K562 (cell line): ENCODE results near the gene ZNRD2. TPM values are rescaled to one million over a fixed set of nuclear protein-coding genes. Genes with fewer than 3 reads are reported as not detected.

Experiments
- ATAC-seq: fragments of 200-7000 bp; cut with Tn5 transposase; 3 replicates; pipeline ENCODE4 v1.9.1; 2020; ENCODE audit warnings: moderate library complexity
- BruUV-seq: library from RNA; stranded (reverse); fragments of 400-500 nt; replicated peaks from 2 replicates; lab custom pipeline; 2021; lab: Mats Ljungman, UMichigan
- CTCF ChIA-PET: fragments of 300-600 bp; formaldehyde crosslinking; extraction: SDS; loops from one replicate; lab custom pipeline; 2021; ENCODE audit warnings: low intra/inter-chr PET ratio; lab: Yijun Ruan, JAX
- POLR2A ChIA-PET: fragments of 300-600, 350-650 bp; sonication (Branson Sonifier 250); formaldehyde crosslinking; extraction: SDS; loops from one replicate; lab custom pipeline; 2021; ENCODE audit warnings: antibody characterized with exemption, inconsistent platforms; lab: Yijun Ruan, JAX
- DNase-seq, 4 experiments: peaks; one replicate each; pipeline versions ENCODE4 v3.0.0 to v3.0.0-alpha.2; 2011 to 2018; ENCODE audit warnings: low spot score in 3 of 4, mixed read lengths in 3 of 4; ENCODE audit errors: extremely low read depth in 1 of 4
- FAIRE-seq: peaks from 2 replicates; lab custom pipeline; 2011; peaks lifted over from hg19 to GRCh38; lab: Jason Lieb, UNC
- H2AFZ ChIP-seq: 2 replicates; pipeline ENCODE4 v1.6.0; 2011; ENCODE audit warnings: low read depth, low read length, control low read depth, inconsistent platforms
- H3K27ac ChIP-seq: fragments of 200-600 bp; 3 replicates; pipeline ENCODE4 v1.8.0; 2011; ENCODE audit warnings: low read depth, mild to moderate bottlenecking, control low read depth, inconsistent platforms, low read length, moderate library complexity, mixed read lengths; ENCODE audit errors: extremely low read depth
- H3K27me3 ChIP-seq, 2 experiments: fragments of 300-600 bp in 1 of 2; 2 replicates in 1 of 2; 3 replicates in 1 of 2; pipeline versions ENCODE4 v1.6.0 to v1.8.0; 2011; ENCODE audit warnings: inconsistent platforms in 2 of 2, low read length in 2 of 2, mild to moderate bottlenecking in 1 of 2, mixed read lengths in 1 of 2, moderate library complexity in 1 of 2; ENCODE audit not compliant: control insufficient read depth in 2 of 2, insufficient read depth in 2 of 2
- H3K36me3 ChIP-seq: fragments of 300-600 bp; 3 replicates; pipeline ENCODE4 v1.8.0; 2011; ENCODE audit warnings: mild to moderate bottlenecking, low read length, inconsistent platforms; ENCODE audit not compliant: control insufficient read depth, insufficient read depth
- H3K4me1 ChIP-seq, 2 experiments: fragments of 200-600 bp in 1 of 2; replicated peaks in 1 of 2; 2 replicates in 1 of 2; 3 replicates in 1 of 2; pipeline versions ENCODE4 v1.5.1 to v1.8.0; 2011; ENCODE audit warnings: inconsistent platforms in 2 of 2, low read length in 2 of 2, mild to moderate bottlenecking in 1 of 2, mixed read lengths in 1 of 2, moderate library complexity in 1 of 2; ENCODE audit not compliant: control insufficient read depth in 2 of 2, insufficient read depth in 2 of 2
- H3K4me2 ChIP-seq: 2 replicates; pipeline ENCODE4 v1.6.1; 2011; ENCODE audit warnings: low read length, control low read depth, inconsistent platforms, mixed read lengths; ENCODE audit not compliant: insufficient read depth
- H3K4me3 ChIP-seq: fragments of 200-600 bp; sonication (generic), shearing (Covaris generic); 2 replicates; pipeline ENCODE4 v1.5.1; 2016; ENCODE audit warnings: control low read depth, inconsistent platforms
- H3K79me2 ChIP-seq: fragments of 200-600 bp; 3 replicates; pipeline ENCODE4 v1.8.0; 2011; ENCODE audit warnings: low read length, inconsistent platforms; ENCODE audit not compliant: control insufficient read depth, insufficient read depth
- H3K9ac ChIP-seq, 2 experiments: 2 replicates each; pipeline versions ENCODE4 v1.6.0 to v1.6.1; 2011; ENCODE audit warnings: low read depth in 2 of 2, low read length in 2 of 2, control low read depth in 1 of 2, inconsistent platforms in 1 of 2, mild to moderate bottlenecking in 1 of 2, mixed read lengths in 1 of 2; ENCODE audit not compliant: insufficient read depth in 1 of 2
- H3K9me1 ChIP-seq: one replicate; pipeline ENCODE4 v1.6.0; 2011; ENCODE audit warnings: inconsistent platforms, mild to moderate bottlenecking, low read length, moderate library complexity; ENCODE audit not compliant: control insufficient read depth, insufficient read depth
- H3K9me3 ChIP-seq: replicated peaks from 2 replicates; pipeline ENCODE4 v1.5.1; 2011; ENCODE audit warnings: low read depth, low read length, inconsistent platforms; ENCODE audit not compliant: control insufficient read depth, insufficient read depth
- H4K20me1 ChIP-seq: replicated peaks from 2 replicates; pipeline ENCODE4 v1.6.1; 2011; ENCODE audit warnings: low read length, inconsistent platforms, mixed read lengths; ENCODE audit not compliant: control insufficient read depth, insufficient read depth
- ARID2 ChIP-seq: fragments of 450-650 bp; IDR thresholded peaks from 2 replicates; pipeline ENCODE4 v1.6.1; 2017; ENCODE audit warnings: antibody characterized with exemption, mild to moderate bottlenecking
- E2F3 ChIP-seq: fragments of 250-450 bp; sonication (Bioruptor Pico); IDR thresholded peaks from 2 replicates; pipeline ENCODE4 v1.4.0; 2020; ENCODE audit warnings: mild to moderate bottlenecking
- ELF4 ChIP-seq: fragments of 450-650 bp; formaldehyde crosslinking; IDR thresholded peaks from 2 replicates; pipeline ENCODE4 v1.4.0; 2022; ENCODE audit warnings: missing genetic modification characterization
- HDAC3 ChIP-seq: fragments of 450-650 bp; IDR thresholded peaks from 2 replicates; pipeline ENCODE4 v1.6.1; 2018; ENCODE audit warnings: borderline replicate concordance, mild to moderate bottlenecking, moderate library complexity; ENCODE audit not compliant: partially characterized antibody
- HLTF ChIP-seq: fragments of 450-650 bp; IDR thresholded peaks from 2 replicates; pipeline ENCODE4 v1.6.1; 2016
- HMG20A ChIP-seq: fragments of 450-650 bp; formaldehyde crosslinking; conservative IDR thresholded peaks from 2 replicates; pipeline ENCODE4 v1.4.0; 2020; ENCODE audit warnings: mild to moderate bottlenecking, mixed read lengths
- KAT2B ChIP-seq: IDR thresholded peaks from one replicate; pipeline ENCODE4 v1.6.1; 2012; ENCODE audit warnings: low read depth, mild to moderate bottlenecking, control low read depth, inconsistent platforms, low read length, moderate library complexity
- MAFF ChIP-seq: IDR thresholded peaks from 2 replicates; pipeline ENCODE4 v1.6.1; 2012; ENCODE audit warnings: low read length, improper control_type of control experiment
- MCM5 ChIP-seq: fragments of 450-650 bp; IDR thresholded peaks from 2 replicates; pipeline ENCODE4 v1.6.1; 2016; ENCODE audit warnings: low read depth
- PHB ChIP-seq: fragments of 250-450 bp; sonication (Bioruptor Pico); IDR thresholded peaks from 2 replicates; pipeline ENCODE4 v1.5.0; 2021
- POLR2G ChIP-seq: fragments of 200-400 bp; formaldehyde crosslinking; IDR thresholded peaks from 2 replicates; pipeline ENCODE4 v1.6.1; 2017; ENCODE audit warnings: low read depth, mild to moderate bottlenecking, antibody characterized with exemption, low read length, moderate library complexity
- POLR3G ChIP-seq: IDR thresholded peaks from 2 replicates; pipeline ENCODE4 v1.6.1; 2011; ENCODE audit not compliant: insufficient read length, insufficient replicate concordance; ENCODE audit errors: extremely low read depth
- RB1 ChIP-seq: fragments of 450-650 bp; IDR thresholded peaks from 2 replicates; pipeline ENCODE4 v1.6.1; 2017; ENCODE audit warnings: low read depth, mild to moderate bottlenecking
- RBFOX2 ChIP-seq: fragments of 200-400 bp; formaldehyde crosslinking; IDR thresholded peaks from 2 replicates; pipeline ENCODE4 v1.6.1; 2017; ENCODE audit warnings: low read depth, mild to moderate bottlenecking, low read length, moderate library complexity
- RBM17 ChIP-seq: fragments of 200-400 bp; formaldehyde crosslinking; IDR thresholded peaks from 2 replicates; pipeline ENCODE4 v1.6.1; 2017; ENCODE audit warnings: low read depth, mild to moderate bottlenecking, low read length, borderline replicate concordance
- RBM34 ChIP-seq: fragments of 200-400 bp; formaldehyde crosslinking; IDR thresholded peaks from 2 replicates; pipeline ENCODE4 v1.6.1; 2018; ENCODE audit warnings: low read length, borderline replicate concordance; ENCODE audit not compliant: insufficient read depth
- STAT5A ChIP-seq: IDR thresholded peaks from 2 replicates; pipeline ENCODE4 v1.6.1; 2012; ENCODE audit warnings: low read length, inconsistent platforms, borderline replicate concordance
- TBP ChIP-seq: optimal IDR thresholded peaks from 2 replicates; pipeline ENCODE3; 2011; ENCODE audit warnings: low read depth, low read length, improper control_type of control experiment
- TGIF2 ChIP-seq: sonication (generic); formaldehyde crosslinking; IDR thresholded peaks from 2 replicates; pipeline ENCODE4 v1.8.1; 2022; ENCODE audit warnings: mild to moderate bottlenecking, missing genetic modification reagents, moderate library complexity
- ZBED1 ChIP-seq: IDR thresholded peaks from 2 replicates; pipeline ENCODE4 v1.6.1; 2014
- ZEB2 ChIP-seq: fragments of 450-650 bp; IDR thresholded peaks from 2 replicates; pipeline ENCODE4 v1.6.1; 2016
- ZNF324 ChIP-seq: fragments of 250-450 bp; sonication (Bioruptor Pico); IDR thresholded peaks from 2 replicates; pipeline ENCODE4 v1.4.0; 2020; ENCODE audit warnings: mild to moderate bottlenecking
- WGBS: fragments of 100-300 bp; shearing (Covaris generic); methylation state at CpG from one replicate; pipeline ENCODE4 v1.1.6; 2016; ENCODE audit warnings: low coverage, mixed read lengths; ENCODE audit not compliant: insufficient coverage; ENCODE audit errors: missing lambda C conversion rate; 5-methylcytosine and 5-hydroxymethylcytosine counted together
- in situ Hi-C: fragments of 300-500 bp; cut with MboI; formaldehyde crosslinking; loops from 4 replicates; pipeline ENCODE4 v1.15.0; 2018; ENCODE audit warnings: inconsistent platforms, mixed read lengths
- intact Hi-C: fragments of 100-400 bp; cut with micrococcal nuclease; formaldehyde crosslinking; loops from 2 replicates; pipeline ENCODE4 v1.14.2; 2022
- polyA plus RNA-seq, 8 experiments: library from polyadenylated mRNA; depleted of rRNA in 4 of 8; stranded (reverse) in 5 of 8; unstranded in 3 of 8; fragments of >200 nt; fragmentation: Nextera tagmentation in 2 of 8; fragmentation: Illumina TruSeq in 1 of 8; extraction: Ambion mirVana in 2 of 8; extraction: Trizol in 1 of 8; gene quantifications; 2 replicates each; pipeline versions ENCODE4 v1.2.1 to v1.2.3, GENCODE V29; 2011 to 2014; ENCODE audit warnings: inconsistent platforms in 1 of 8, missing spikeins in 1 of 8
- total RNA-seq, 7 experiments: library from RNA; depleted of rRNA in 6 of 7; stranded (reverse); fragments of >200 nt in 6 of 7; fragmentation: Illumina TruSeq in 2 of 7; extraction: Trizol in 2 of 7; gene quantifications; 2 replicates each; pipeline versions ENCODE4 v1.2.1 to v1.2.3, GENCODE V29; 2011 to 2021; ENCODE audit warnings: low replicate concordance in 1 of 7
- TF ChIP-seq, protein P1 (sequence below): sonication (generic); formaldehyde crosslinking; IDR thresholded peaks from 2 replicates; pipeline ENCODE4 v1.8.1; 2023; ENCODE audit warnings: mild to moderate bottlenecking, missing genetic modification reagents
- TF ChIP-seq, protein P2 (sequence below): sonication (generic); formaldehyde crosslinking; IDR thresholded peaks from 2 replicates; pipeline ENCODE4 v1.9.0; 2022; ENCODE audit warnings: mild to moderate bottlenecking, missing genetic modification reagents

The ZNRD2 gene
- total and polyA plus RNA-seq, 9 of the 15 experiments (the other 6 are each of a cell fraction or from before 2014, with no cell fraction given), result 13.4 to 129 (median 60.4) TPM

DNA sequence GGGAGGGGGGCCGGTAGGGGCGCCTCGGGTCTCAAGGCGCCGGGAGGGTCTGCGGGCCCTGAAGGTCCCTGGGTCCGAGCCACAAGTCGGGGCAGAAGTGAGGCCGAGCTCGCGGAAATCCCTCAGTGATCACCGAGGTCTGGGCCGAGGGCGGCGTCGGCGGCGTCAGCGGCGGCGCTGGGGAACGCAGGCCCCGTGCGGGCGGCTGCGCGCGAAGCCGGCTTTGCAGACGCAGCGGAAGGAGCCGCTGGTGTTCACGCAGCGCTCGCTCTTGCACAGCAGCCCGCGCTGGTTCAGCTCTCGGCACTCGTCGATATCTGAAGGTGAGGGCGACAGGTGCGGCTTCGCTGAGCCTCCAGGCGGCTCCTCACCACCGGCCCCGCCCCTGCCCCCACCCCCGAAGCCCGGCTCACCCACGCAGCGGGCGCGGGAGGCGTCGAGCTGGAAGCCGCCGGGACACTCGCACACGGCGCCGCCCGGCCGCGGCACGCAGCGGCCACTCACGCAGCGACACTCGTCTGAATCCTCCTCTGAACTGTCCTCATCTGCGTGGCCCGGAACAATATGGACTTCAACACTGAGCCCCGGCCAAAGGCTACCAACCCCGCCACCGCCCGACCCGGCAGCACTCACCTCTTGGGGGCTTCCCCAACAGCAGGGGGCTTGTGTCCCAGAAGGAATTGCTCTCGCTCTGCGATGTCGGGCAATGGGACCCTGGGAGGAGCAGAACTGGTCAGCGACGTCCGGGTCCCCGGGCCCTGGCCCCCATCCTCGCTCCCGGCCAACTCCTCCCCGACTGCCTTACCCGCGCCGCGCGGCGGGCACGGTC lies 31.1 kb upstream of the ZNRD2 start:
- 87% methylated on average over 30 of the region's 92 CpGs for WGBS
- Histone ChIP-seq H3K9me3 (no peaks in the 10 kb centered on the region), H3K36me3 (peaks cover 50% of the 10 kb centered on the region; the same call in 1 of the 3 replicates), H4K20me1 (no peaks in the 10 kb centered on the region), H3K27me3 (no peaks in the 10 kb centered on the region), H3K4me2 (no peak overlapping the region), H3K79me2 (no peaks in the 10 kb centered on the region; the same call in 2 of the 3 replicates), H3K4me3 (no peak overlapping the region), H3K9me1 (no peaks in the 10 kb centered on the region), H3K27ac (no peak overlapping the region), H2AFZ (no peak overlapping the region), H3K4me1 (peaks cover 9 to 46% of the 10 kb centered on the region in 2 experiments), H3K9ac (no peak overlapping the region)
- no TSS peak for BruUV-seq
- FAIRE-seq (no peak), DNase-seq (no peak), ATAC-seq (no peak)
- ChIA-PET CTCF (interaction anchor here (3.1 kb wide), 1 partner anchor 33 kb away, joined by 63 read pairs; the partner anchor contains the start of genes FAM89B and ZNRD2), POLR2A (interaction anchor here (0.7 to 6.5 kb wide), 6 partner anchors 8 to 49 kb away, joined by 3 to 48 read pairs (median 5); partner anchors contain the start of genes MALAT1 and SCYL1)
- intact Hi-C loops, result no loop called here
- in situ Hi-C loops, result no loop called here
- TF ChIP-seq HLTF, result no peak
- TF ChIP-seq RBM17, result no peak
- TF ChIP-seq RBFOX2, result peak; percentile 37
- TF ChIP-seq RBM34, result no peak
- TF ChIP-seq E2F3, result no peak
- TF ChIP-seq POLR3G, result no peak
- TF ChIP-seq TGIF2, result no peak
- TF ChIP-seq PHB (CRISPR knock-in tag), result no peak
- TF ChIP-seq MAFF, result no peak
- no peak for TF ChIP-seq STAT5A
- TF ChIP-seq POLR2G, result peak; percentile 23; the same call in 1 of the 2 replicates
- no peak for TF ChIP-seq ZNF324 (CRISPR knock-in tag)
- TF ChIP-seq HMG20A (CRISPR knock-in tag), result no peak
- TF ChIP-seq, protein P1, sequence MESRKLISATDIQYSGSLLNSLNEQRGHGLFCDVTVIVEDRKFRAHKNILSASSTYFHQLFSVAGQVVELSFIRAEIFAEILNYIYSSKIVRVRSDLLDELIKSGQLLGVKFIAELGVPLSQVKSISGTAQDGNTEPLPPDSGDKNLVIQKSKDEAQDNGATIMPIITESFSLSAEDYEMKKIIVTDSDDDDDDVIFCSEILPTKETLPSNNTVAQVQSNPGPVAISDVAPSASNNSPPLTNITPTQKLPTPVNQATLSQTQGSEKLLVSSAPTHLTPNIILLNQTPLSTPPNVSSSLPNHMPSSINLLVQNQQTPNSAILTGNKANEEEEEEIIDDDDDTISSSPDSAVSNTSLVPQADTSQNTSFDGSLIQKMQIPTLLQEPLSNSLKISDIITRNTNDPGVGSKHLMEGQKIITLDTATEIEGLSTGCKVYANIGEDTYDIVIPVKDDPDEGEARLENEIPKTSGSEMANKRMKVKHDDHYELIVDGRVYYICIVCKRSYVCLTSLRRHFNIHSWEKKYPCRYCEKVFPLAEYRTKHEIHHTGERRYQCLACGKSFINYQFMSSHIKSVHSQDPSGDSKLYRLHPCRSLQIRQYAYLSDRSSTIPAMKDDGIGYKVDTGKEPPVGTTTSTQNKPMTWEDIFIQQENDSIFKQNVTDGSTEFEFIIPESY (CRISPR knock-in tag), result peak; percentile 78; the same call in 1 of the 2 replicates
- no peak for TF ChIP-seq HDAC3
- TF ChIP-seq MCM5, result no peak
- no peak for TF ChIP-seq KAT2B
- TF ChIP-seq TBP, result no peak
- TF ChIP-seq ARID2, result no peak
- TF ChIP-seq, protein P2, sequence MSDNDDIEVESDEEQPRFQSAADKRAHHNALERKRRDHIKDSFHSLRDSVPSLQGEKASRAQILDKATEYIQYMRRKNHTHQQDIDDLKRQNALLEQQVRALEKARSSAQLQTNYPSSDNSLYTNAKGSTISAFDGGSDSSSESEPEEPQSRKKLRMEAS, result no peak
- TF ChIP-seq RB1, result no peak
- no peak for TF ChIP-seq ELF4 (CRISPR knock-in tag)
- TF ChIP-seq ZEB2, result no peak
- TF ChIP-seq ZBED1, result no peak
